Thyroid gland (tissue), 4 donors: ENCODE results near the gene SPECC1.

Experiments
- CTCF ChIP-seq, 6 experiments: fragments of 200-600 bp in 3 of 6; fragments of 450-650 bp in 3 of 6; sonication (generic) in 3 of 6; IDR thresholded peaks; one replicate each; pipeline ENCODE4 v1.5.1; 2016 to 2019; ENCODE audit warnings: antibody characterized with exemption in 6 of 6, mild to moderate bottlenecking in 2 of 6, inconsistent platforms in 1 of 6, moderate library complexity in 1 of 6
- POLR2A ChIP-seq, 2 donors: fragments of 450-650 bp; IDR thresholded peaks; one replicate each; pipeline ENCODE4 v1.6.1; 2017; ENCODE audit warnings: antibody characterized with exemption in 2 of 2, mild to moderate bottlenecking in 2 of 2, moderate library complexity in 1 of 2

- TF ChIP-seq CTCF (IDR thresholded peaks at IDR 0.05) (no peak), POLR2A (IDR thresholded peaks at IDR 0.05) (no peak)
These were observed 196.9 kb downstream of the SPECC1 start for GRCh38 chr17:20206068-20206467.
